ENCODE data around the gene TMEM273. TPM values are rescaled to one million over a fixed set of nuclear protein-coding genes. Genes with fewer than 3 reads are reported as not detected.
"Not testable (repeated sequence)": the region's sequence is repeated elsewhere in the genome, so short reads cannot be mapped to it uniquely, and the experiment has no call there.

Gene TMEM273
- total RNA-seq, 1 donor from 2014 or later = 1.7 TPM

- no peak for DNase-seq
Measured at GRCh38 chr10:49204119-49204518, 15.9 kb upstream of the TMEM273 start.

- no peak for DNase-seq
Measured at GRCh38 chr10:49202266-49202665, 14.1 kb upstream of the TMEM273 start.

GRCh38 chr10:49200854-49201253 is 12.7 kb upstream of the TMEM273 start:
- DNase-seq = no peak

- DNase-seq = no peak
Measured at GRCh38 chr10:49197171-49197570, 9.0 kb upstream of the TMEM273 start.

GRCh38 chr10:49195864-49196263 is 7.7 kb upstream of the TMEM273 start:
- not testable (repeated sequence) for DNase-seq

GRCh38 chr10:49194212-49194920 is 6.2 kb upstream of the TMEM273 start:
- no peak for DNase-seq

GRCh38 chr10:49191349-49191748 is 3.2 kb upstream of the TMEM273 start:
- no peak for DNase-seq

- no peak for DNase-seq
Measured at GRCh38 chr10:49189422-49189821, 1.2 kb upstream of the TMEM273 start.

GRCh38 chr10:49187044-49187484 is 1.1 kb downstream of the TMEM273 start:
- no peak for DNase-seq

- no peak for DNase-seq
Measured at GRCh38 chr10:49186613-49187012, 1.6 kb downstream of the TMEM273 start.

GRCh38 chr10:49185213-49185612 is 3.0 kb downstream of the TMEM273 start:
- no peak for DNase-seq

GRCh38 chr10:49184642-49185111 is 3.5 kb downstream of the TMEM273 start:
- DNase-seq = no peak

- DNase-seq = no peak
Measured at GRCh38 chr10:49183596-49184542, 4.3 kb downstream of the TMEM273 start.

- DNase-seq = no peak
Measured at GRCh38 chr10:49182776-49183175, 5.4 kb downstream of the TMEM273 start.

GRCh38 chr10:49180444-49180860 is 7.7 kb downstream of the TMEM273 start:
- DNase-seq = no peak

GRCh38 chr10:49179699-49180443 is 8.3 kb downstream of the TMEM273 start:
- no peak for DNase-seq

GRCh38 chr10:49178489-49179471 is 9.4 kb downstream of the TMEM273 start:
- no peak for DNase-seq

- peak; percentile 24 for DNase-seq
Measured at GRCh38 chr10:49177391-49178355, 10.5 kb downstream of the TMEM273 start.

- DNase-seq = no peak
Measured at GRCh38 chr10:49176310-49177268, 11.6 kb downstream of the TMEM273 start.
